T-helper 1 cell (primary cell): ENCODE measurements around the gene ASIC2.

Source experiments
- DNase-seq, 5 donors: peaks; one replicate each; pipeline ENCODE4 v3.0.0-alpha.2; 2012 to 2020

The ASIC2 gene

GRCh38 chr17:33242375-33243124 is 50.5 kb downstream of the ASIC2 start:
- no peak for DNase-seq

- no peak for DNase-seq
Measured at GRCh38 chr17:33241390-33241789, 51.7 kb downstream of the ASIC2 start.

GRCh38 chr17:33240362-33240761 is 52.7 kb downstream of the ASIC2 start:
- DNase-seq = no peak

- no peak for DNase-seq
Measured at GRCh38 chr17:33239702-33240101, 53.4 kb downstream of the ASIC2 start.

- no peak for DNase-seq
Measured at GRCh38 chr17:33234930-33235685, 58.0 kb downstream of the ASIC2 start.

- DNase-seq = no peak
Measured at GRCh38 chr17:33234233-33234632, 58.9 kb downstream of the ASIC2 start.

- DNase-seq = no peak
Measured at GRCh38 chr17:33233811-33234177, 59.3 kb downstream of the ASIC2 start.

GRCh38 chr17:33229499-33229898 is 63.6 kb downstream of the ASIC2 start:
- no peak for DNase-seq

- no peak for DNase-seq
Measured at GRCh38 chr17:33229028-33229427, 64.1 kb downstream of the ASIC2 start.

- DNase-seq = no peak
Measured at GRCh38 chr17:33228548-33228947, 64.5 kb downstream of the ASIC2 start.

GRCh38 chr17:33227911-33228310 is 65.2 kb downstream of the ASIC2 start:
- no peak for DNase-seq

GRCh38 chr17:33225994-33226393 is 67.1 kb downstream of the ASIC2 start:
- no peak for DNase-seq

GRCh38 chr17:33225509-33225908 is 67.6 kb downstream of the ASIC2 start:
- DNase-seq = no peak

- no peak for DNase-seq
Measured at GRCh38 chr17:33220036-33220435, 73.1 kb downstream of the ASIC2 start.

GRCh38 chr17:33218698-33219601 is 74.1 kb downstream of the ASIC2 start:
- no peak for DNase-seq

GRCh38 chr17:33217891-33218290 is 75.2 kb downstream of the ASIC2 start:
- no peak for DNase-seq

- no peak for DNase-seq
Measured at GRCh38 chr17:33214996-33215395, 78.1 kb downstream of the ASIC2 start.

- DNase-seq = no peak
Measured at GRCh38 chr17:33210285-33210684, 82.8 kb downstream of the ASIC2 start.

GRCh38 chr17:33209671-33210070 is 83.4 kb downstream of the ASIC2 start:
- DNase-seq = no peak

GRCh38 chr17:33207231-33207630 is 85.9 kb downstream of the ASIC2 start:
- DNase-seq = no peak

- DNase-seq = no peak
Measured at GRCh38 chr17:33205552-33205951, 87.5 kb downstream of the ASIC2 start.

- no peak for DNase-seq
Measured at GRCh38 chr17:33204701-33205100, 88.4 kb downstream of the ASIC2 start.

- no peak for DNase-seq
Measured at GRCh38 chr17:33204156-33204555, 88.9 kb downstream of the ASIC2 start.
